ENCODE measurements around the gene OSBPL2.

The OSBPL2 gene

GRCh38 chr20:62329389-62330377 is 91.4 kb downstream of the OSBPL2 start:
- DNase-seq: no peak

- no peak for DNase-seq
These were observed 92.4 kb downstream of the OSBPL2 start for GRCh38 chr20:62330576-62331317.

- DNase-seq: no peak
These were observed 93.0 kb downstream of the OSBPL2 start for GRCh38 chr20:62331347-62331746.

GRCh38 chr20:62332421-62332820 is 94.1 kb downstream of the OSBPL2 start:
- DNase-seq: no peak

- no peak for DNase-seq
These were observed 94.9 kb downstream of the OSBPL2 start for GRCh38 chr20:62332989-62333819.

- DNase-seq: no peak
These were observed 95.7 kb downstream of the OSBPL2 start for GRCh38 chr20:62333820-62334595.

GRCh38 chr20:62334881-62335280 is 96.6 kb downstream of the OSBPL2 start:
- DNase-seq: no peak

- no peak for DNase-seq
These were observed 97.2 kb downstream of the OSBPL2 start for GRCh38 chr20:62335532-62335931.

GRCh38 chr20:62336329-62336728 is 98.0 kb downstream of the OSBPL2 start:
- DNase-seq: no peak

GRCh38 chr20:62336775-62337557 is 98.6 kb downstream of the OSBPL2 start:
- DNase-seq: no peak

- no peak for DNase-seq
These were observed 99.4 kb downstream of the OSBPL2 start for GRCh38 chr20:62337558-62338293.

- DNase-seq: no peak
These were observed 99.9 kb downstream of the OSBPL2 start for GRCh38 chr20:62338294-62338620.

GRCh38 chr20:62339647-62340062 is 101.3 kb downstream of the OSBPL2 start:
- no peak for DNase-seq

GRCh38 chr20:62342910-62343309 is 104.6 kb downstream of the OSBPL2 start:
- DNase-seq: no peak

GRCh38 chr20:62344092-62344491 is 105.8 kb downstream of the OSBPL2 start:
- no peak for DNase-seq

- no peak for DNase-seq
These were observed 106.5 kb downstream of the OSBPL2 start for GRCh38 chr20:62344782-62345181.
